GM19239 (cell line): ENCODE measurements around the gene APBB3.

Source experiments
- DNase-seq: peaks from one replicate; pipeline ENCODE4 v3.0.0; 2011; ENCODE audit warnings: low spot score; ENCODE audit not compliant: insufficient read length
- FAIRE-seq: peaks from 2 replicates; lab custom pipeline; 2011; peaks lifted over from hg19 to GRCh38; lab: Jason Lieb, UNC

The APBB3 gene

GRCh38 chr5:140576776-140577201 lies 12.4 kb upstream of the APBB3 start:
- no peak for FAIRE-seq

GRCh38 chr5:140575309-140575708 lies 10.9 kb upstream of the APBB3 start:
- FAIRE-seq (no peak), DNase-seq (no peak)

More at GRCh38 chr5:140576776-140577201, 12.4 kb upstream of the APBB3 start:
- no peak for DNase-seq

GRCh38 chr5:140574165-140574564 lies 9.8 kb upstream of the APBB3 start:
- DNase-seq (no peak), FAIRE-seq (no peak)

- no peak for DNase-seq
- no peak for FAIRE-seq
Observed at GRCh38 chr5:140573683-140574082, 9.3 kb upstream of the APBB3 start.

- no peak for FAIRE-seq
- DNase-seq, result no peak
Observed at GRCh38 chr5:140571105-140571504, 6.7 kb upstream of the APBB3 start.

- FAIRE-seq, result no peak
- no peak for DNase-seq
Observed at GRCh38 chr5:140570488-140570887, 6.1 kb upstream of the APBB3 start.

- FAIRE-seq, result no peak
- no peak for DNase-seq
Observed at GRCh38 chr5:140570058-140570457, 5.7 kb upstream of the APBB3 start.

- DNase-seq, result peak; percentile 36
- FAIRE-seq, result peak; percentile 95
Observed at GRCh38 chr5:140569197-140569596, 4.8 kb upstream of the APBB3 start.

GRCh38 chr5:140568443-140569063 lies 4.2 kb upstream of the APBB3 start:
- no peak for DNase-seq
- no peak for FAIRE-seq

- DNase-seq (no peak), FAIRE-seq (no peak)
Observed at GRCh38 chr5:140567871-140568270, 3.5 kb upstream of the APBB3 start.

- DNase-seq (no peak), FAIRE-seq (no peak)
Observed at GRCh38 chr5:140567136-140567818, 2.9 kb upstream of the APBB3 start.

GRCh38 chr5:140566665-140567064 lies 2.3 kb upstream of the APBB3 start:
- FAIRE-seq (no peak), DNase-seq (no peak)

- FAIRE-seq (no peak), DNase-seq (no peak)
Observed at GRCh38 chr5:140565780-140566095, 1.3 kb upstream of the APBB3 start.

- no peak for FAIRE-seq
- no peak for DNase-seq
Observed at GRCh38 chr5:140565024-140565779, 804 bp upstream of the APBB3 start.

GRCh38 chr5:140563596-140563995 lies 802 bp downstream of the APBB3 start:
- DNase-seq (no peak), FAIRE-seq (no peak)

GRCh38 chr5:140561753-140562523 lies 2.5 kb downstream of the APBB3 start:
- DNase-seq (no peak), FAIRE-seq (no peak)

- FAIRE-seq, result no peak
Observed at GRCh38 chr5:140560227-140560626, 4.2 kb downstream of the APBB3 start.

GRCh38 chr5:140558542-140558941 lies 5.9 kb downstream of the APBB3 start:
- DNase-seq (no peak), FAIRE-seq (no peak)

More at GRCh38 chr5:140560227-140560626, 4.2 kb downstream of the APBB3 start:
- no peak for DNase-seq

- DNase-seq (no peak), FAIRE-seq (peak; percentile 48)
Observed at GRCh38 chr5:140557965-140558364, 6.4 kb downstream of the APBB3 start.

GRCh38 chr5:140557136-140557805 lies 7.1 kb downstream of the APBB3 start, which contains the start of gene SRA1:
TSS of gene SRA1 (minus strand) at chr5:140557473. CDS start at chr5:140557452, 21 bp downstream.
- DNase-seq, result peak; percentile 83

More at GRCh38 chr5:140557136-140557805, 7.1 kb downstream of the APBB3 start, which contains the start of gene SRA1:
- FAIRE-seq, result peak; percentile 90
